ENCODE data around the gene ZNF511.

Gene ZNF511

GRCh38 chr10:133293810-133294119 is 14.9 kb upstream of the ZNF511 start:
- DNase-seq, result no peak
- no peak for TF ChIP-seq POLR2A (IDR thresholded peaks at IDR 0.05; ENCODE audit: low read length)
- no peak for TF ChIP-seq GATA1 (IDR thresholded peaks at IDR 0.05; ENCODE audit: low read depth, low read length)

- DNase-seq, result no peak
- TF ChIP-seq POLR2A (IDR thresholded peaks at IDR 0.05; ENCODE audit: low read length) (no peak), GATA1 (IDR thresholded peaks at IDR 0.05; ENCODE audit: low read depth, low read length) (no peak)
Observed at GRCh38 chr10:133294189-133294588, 14.5 kb upstream of the ZNF511 start.

GRCh38 chr10:133295426-133296320 is 13.0 kb upstream of the ZNF511 start:
- no peak for DNase-seq
- TF ChIP-seq GATA1 (IDR thresholded peaks at IDR 0.05; ENCODE audit: low read depth, low read length) (no peak), POLR2A (IDR thresholded peaks at IDR 0.05; ENCODE audit: low read length) (no peak)

- TF ChIP-seq POLR2A (IDR thresholded peaks at IDR 0.05; ENCODE audit: low read length), result no peak
- TF ChIP-seq GATA1 (IDR thresholded peaks at IDR 0.05; ENCODE audit: low read depth, low read length), result no peak
- DNase-seq, result no peak
Observed at GRCh38 chr10:133297504-133297903, 11.2 kb upstream of the ZNF511 start.

GRCh38 chr10:133298466-133298865 is 10.2 kb upstream of the ZNF511 start:
- no peak for DNase-seq
- TF ChIP-seq GATA1 (IDR thresholded peaks at IDR 0.05; ENCODE audit: low read depth, low read length) (no peak), POLR2A (IDR thresholded peaks at IDR 0.05; ENCODE audit: low read length) (no peak)

- TF ChIP-seq POLR2A (IDR thresholded peaks at IDR 0.05; ENCODE audit: low read length) (no peak), GATA1 (IDR thresholded peaks at IDR 0.05; ENCODE audit: low read depth, low read length) (no peak)
- no peak for DNase-seq
Observed at GRCh38 chr10:133299224-133299623, 9.5 kb upstream of the ZNF511 start.

- TF ChIP-seq GATA1 (IDR thresholded peaks at IDR 0.05; ENCODE audit: low read depth, low read length), result no peak
- no peak for TF ChIP-seq POLR2A (IDR thresholded peaks at IDR 0.05; ENCODE audit: low read length)
- DNase-seq, result no peak
Observed at GRCh38 chr10:133299738-133300137, 9.0 kb upstream of the ZNF511 start.

GRCh38 chr10:133302230-133302629 is 6.5 kb upstream of the ZNF511 start:
- no peak for DNase-seq

GRCh38 chr10:133303206-133303605 is 5.5 kb upstream of the ZNF511 start:
- no peak for DNase-seq
- no peak for TF ChIP-seq GATA1 (IDR thresholded peaks at IDR 0.05; ENCODE audit: low read depth, low read length)
- TF ChIP-seq POLR2A (IDR thresholded peaks at IDR 0.05; ENCODE audit: low read length), result no peak

More at GRCh38 chr10:133302230-133302629, 6.5 kb upstream of the ZNF511 start:
- TF ChIP-seq GATA1 (IDR thresholded peaks at IDR 0.05; ENCODE audit: low read depth, low read length) (no peak), POLR2A (IDR thresholded peaks at IDR 0.05; ENCODE audit: low read length) (no peak)

- DNase-seq, result no peak
- TF ChIP-seq GATA1 (IDR thresholded peaks at IDR 0.05; ENCODE audit: low read depth, low read length), result no peak
- TF ChIP-seq POLR2A (IDR thresholded peaks at IDR 0.05; ENCODE audit: low read length), result no peak
Observed at GRCh38 chr10:133306097-133306476, 2.6 kb upstream of the ZNF511 start.

- TF ChIP-seq POLR2A (IDR thresholded peaks at IDR 0.05; ENCODE audit: low read length), result no peak
Observed at GRCh38 chr10:133306941-133307379, 1.8 kb upstream of the ZNF511 start.

GRCh38 chr10:133307776-133308420 is 816 bp upstream of the ZNF511 start:
- no peak for TF ChIP-seq GATA1 (IDR thresholded peaks at IDR 0.05; ENCODE audit: low read depth, low read length)
- no peak for TF ChIP-seq POLR2A (IDR thresholded peaks at IDR 0.05; ENCODE audit: low read length)

More at GRCh38 chr10:133306941-133307379, 1.8 kb upstream of the ZNF511 start:
- DNase-seq, result peak; percentile 26 to 51

GRCh38 chr10:133309100-133309719 is 496 bp downstream of the ZNF511 start:
- DNase-seq, result peak; percentile 94 to 99
- TF ChIP-seq GATA1 (IDR thresholded peaks at IDR 0.05; ENCODE audit: low read depth, low read length) (no peak), POLR2A (IDR thresholded peaks at IDR 0.05; ENCODE audit: low read length) (peak; percentile 58)

More at GRCh38 chr10:133307776-133308420, 816 bp upstream of the ZNF511 start:
- DNase-seq, result peak; percentile 88 to 91

- no peak for DNase-seq
- TF ChIP-seq POLR2A (IDR thresholded peaks at IDR 0.05; ENCODE audit: low read length) (no peak), GATA1 (IDR thresholded peaks at IDR 0.05; ENCODE audit: low read depth, low read length) (no peak)
Observed at GRCh38 chr10:133309720-133310398, 1.1 kb downstream of the ZNF511 start.
